ENCODE results near the gene CDC16.

DNA sequence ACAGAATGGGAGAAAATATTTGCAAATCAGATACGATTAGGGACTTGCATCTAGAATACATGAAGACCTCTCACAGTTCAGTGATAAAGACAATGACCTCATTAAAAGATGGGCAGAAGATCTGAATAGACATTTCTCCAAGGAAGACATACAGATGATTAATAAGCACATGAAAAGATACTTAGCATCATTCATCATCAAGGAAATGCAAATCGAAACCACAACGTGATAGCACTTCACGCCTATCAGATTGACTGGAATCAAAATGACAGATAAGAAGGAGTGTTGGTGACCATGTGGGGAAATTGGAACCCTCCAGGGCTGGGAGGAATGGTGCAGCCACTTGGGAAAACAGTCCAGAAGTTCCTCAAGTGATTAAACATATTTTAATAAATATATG, 29.8 kb upstream of the CDC16 start:
- TF ChIP-seq, protein P1, sequence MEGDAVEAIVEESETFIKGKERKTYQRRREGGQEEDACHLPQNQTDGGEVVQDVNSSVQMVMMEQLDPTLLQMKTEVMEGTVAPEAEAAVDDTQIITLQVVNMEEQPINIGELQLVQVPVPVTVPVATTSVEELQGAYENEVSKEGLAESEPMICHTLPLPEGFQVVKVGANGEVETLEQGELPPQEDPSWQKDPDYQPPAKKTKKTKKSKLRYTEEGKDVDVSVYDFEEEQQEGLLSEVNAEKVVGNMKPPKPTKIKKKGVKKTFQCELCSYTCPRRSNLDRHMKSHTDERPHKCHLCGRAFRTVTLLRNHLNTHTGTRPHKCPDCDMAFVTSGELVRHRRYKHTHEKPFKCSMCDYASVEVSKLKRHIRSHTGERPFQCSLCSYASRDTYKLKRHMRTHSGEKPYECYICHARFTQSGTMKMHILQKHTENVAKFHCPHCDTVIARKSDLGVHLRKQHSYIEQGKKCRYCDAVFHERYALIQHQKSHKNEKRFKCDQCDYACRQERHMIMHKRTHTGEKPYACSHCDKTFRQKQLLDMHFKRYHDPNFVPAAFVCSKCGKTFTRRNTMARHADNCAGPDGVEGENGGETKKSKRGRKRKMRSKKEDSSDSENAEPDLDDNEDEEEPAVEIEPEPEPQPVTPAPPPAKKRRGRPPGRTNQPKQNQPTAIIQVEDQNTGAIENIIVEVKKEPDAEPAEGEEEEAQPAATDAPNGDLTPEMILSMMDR (IDR thresholded peaks at IDR 0.05 in 4 of 5, conservative IDR thresholded peaks at IDR 0.05 in 1 of 5), result no peak
- no peak for TF ChIP-seq POLR2A (IDR thresholded peaks at IDR 0.05)

Data from gastrocnemius medialis (tissue), 4 donors.